ENCODE results near the gene OR6J1. TPM values are rescaled to one million over a fixed set of nuclear protein-coding genes. Genes with fewer than 3 reads are reported as not detected.

The OR6J1 gene
- total and polyA plus RNA-seq, 2 of the 13 experiments (the other 11 are each of a cell fraction or from before 2014, with no cell fraction given), result not detected

DNA sequence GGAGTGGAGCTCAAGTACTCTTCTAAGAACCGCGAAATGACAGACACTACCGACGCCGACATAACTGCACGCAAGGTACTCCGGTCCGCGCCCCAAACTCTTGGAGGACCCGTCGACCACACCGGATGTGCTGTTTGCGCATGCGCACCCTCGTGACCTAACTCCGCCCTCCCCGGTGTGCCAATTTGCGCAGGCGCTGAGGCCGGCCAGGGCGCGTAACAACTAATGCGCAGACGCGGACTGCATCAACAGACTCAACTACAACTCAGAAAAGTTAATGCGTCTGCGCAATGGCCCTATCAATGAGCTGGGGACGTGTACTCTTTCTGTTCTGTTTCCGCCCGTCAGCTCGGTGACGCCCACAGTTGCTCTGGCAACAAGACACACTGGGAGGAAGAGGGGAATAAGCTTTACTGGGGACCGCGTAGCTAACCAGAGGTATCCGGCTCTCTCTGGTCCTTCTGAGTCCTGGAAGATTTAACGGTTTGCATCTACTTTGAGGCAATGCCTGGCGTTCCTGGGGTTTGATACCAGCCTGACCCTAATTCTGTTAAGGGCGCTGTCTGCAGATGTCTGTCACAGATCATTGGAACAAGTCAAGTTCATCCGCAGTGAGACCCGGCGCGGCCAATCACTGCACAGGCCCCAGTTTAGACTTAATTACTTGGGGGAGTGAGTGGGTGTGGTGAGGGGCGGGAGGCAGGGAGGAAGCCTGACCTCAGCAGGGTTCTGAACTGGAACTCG is 54.9 kb downstream of the OR6J1 start, which contains the start of gene DAD1 (continued):
- TF ChIP-seq ZBTB7A (CRISPR knock-in tag; IDR thresholded peaks at IDR 0.05) (no peak), AKNA (CRISPR knock-in tag; IDR thresholded peaks at IDR 0.05; ENCODE audit: borderline replicate concordance) (no peak), ERF (CRISPR knock-in tag; IDR thresholded peaks at IDR 0.05) (peak; percentile 85), ZNF225 (CRISPR knock-in tag; IDR thresholded peaks at IDR 0.05) (peak; percentile 89), HNRNPLL (IDR thresholded peaks at IDR 0.05; ENCODE audit: low read depth, low read length, poor library complexity, severe bottlenecking) (peak; percentile 97), EED (CRISPR knock-in tag; IDR thresholded peaks at IDR 0.05) (0 out of 2 replicates have a peak, but pooled peaks have one; percentile 82), NFKBIZ (CRISPR knock-in tag; IDR thresholded peaks at IDR 0.05) (peak; percentile 11; the same call in 1 of the 2 replicates), CBX1 (IDR thresholded peaks at IDR 0.05; ENCODE audit: low read depth) (no peak), ATF4 (CRISPR knock-in tag; IDR thresholded peaks at IDR 0.05) (no peak; a peak in 1 of 4 replicates), ZNF558 (CRISPR knock-in tag; IDR thresholded peaks at IDR 0.05; ENCODE audit: borderline replicate concordance) (no peak), ATM (IDR thresholded peaks at IDR 0.05; ENCODE audit: borderline replicate concordance) (no peak), ZNF572 (CRISPR knock-in tag; IDR thresholded peaks at IDR 0.05) (peak; percentile 98), ZNF224 (CRISPR knock-in tag; IDR thresholded peaks at IDR 0.05) (0 out of 2 replicates have a peak, but pooled peaks have one; percentile 96), TAF1 (CRISPR knock-in tag; IDR thresholded peaks at IDR 0.05) (peak; percentile 95), ATAD3A (CRISPR knock-in tag; IDR thresholded peaks at IDR 0.05) (0 out of 2 replicates have a peak, but pooled peaks have one; percentile 18), RAD21 (CRISPR knock-in tag; IDR thresholded peaks at IDR 0.05) (peak; percentile 67; the same call in 1 of the 2 replicates), ZSCAN9 (CRISPR knock-in tag; IDR thresholded peaks at IDR 0.05; ENCODE audit: borderline replicate concordance) (no peak; the same call in 1 of the 2 replicates), YY1 (IDR thresholded peaks at IDR 0.05; ENCODE audit: insufficient read depth, insufficient replicate concordance, low read depth, low read length) (peak; percentile 70), ZNF33A (CRISPR knock-in tag; IDR thresholded peaks at IDR 0.05; ENCODE audit: borderline replicate concordance) (no peak), PRPF4 (IDR thresholded peaks at IDR 0.05; ENCODE audit: low read depth, low read length, poor library complexity, severe bottlenecking) (no peak), MYPOP (CRISPR knock-in tag; IDR thresholded peaks at IDR 0.05) (peak; percentile 81; the same call in 1 of the 2 replicates), ZNF275 (CRISPR knock-in tag; IDR thresholded peaks at IDR 0.05; ENCODE audit: borderline replicate concordance) (peak; percentile 45; the same call in 1 of the 2 replicates)
